Activated T-helper 2 cell treated with anti-CD3 and anti-CD28 coated beads, Interferon-gamma antibody, Interleukin-2, Interleukin-4, amounts not matched to agents 10 μg/mL and 5 μg/mL and 100 μg/mL, durations not matched to agents 14 hours and 24 hours and 36 hours (primary cell): Measurements from ENCODE around the gene KRTAP10-4. TPM values are rescaled to one million over a fixed set of nuclear protein-coding genes. Genes with fewer than 3 reads are reported as not detected.
"Not testable (repeated sequence)": the region's sequence is repeated elsewhere in the genome, so short reads cannot be mapped to it uniquely, and the experiment has no call there.

Experiments
- DNase-seq: peaks from one replicate; pipeline ENCODE4 v3.0.0; 2021; ENCODE audit warnings: low spot score
- H3K27ac Mint-ChIP-seq: one replicate; pipeline ENCODE4 v1.8.0; 2021; ENCODE audit warnings: mixed read lengths
- H3K27me3 Mint-ChIP-seq: one replicate; pipeline ENCODE4 v1.8.0; 2021; ENCODE audit warnings: low read depth, mixed read lengths
- H3K36me3 Mint-ChIP-seq: one replicate; pipeline ENCODE4 v1.8.0; 2021; ENCODE audit warnings: low read depth, mixed read lengths
- H3K4me1 Mint-ChIP-seq: one replicate; pipeline ENCODE4 v1.8.0; 2021; ENCODE audit warnings: low read depth, mixed read lengths
- H3K4me3 Mint-ChIP-seq: one replicate; pipeline ENCODE4 v1.8.0; 2021; ENCODE audit warnings: low read depth, mild to moderate bottlenecking, moderate library complexity, mixed read lengths
- H3K9me3 Mint-ChIP-seq: one replicate; pipeline ENCODE4 v1.8.0; 2021; ENCODE audit warnings: mixed read lengths
- intact Hi-C: fragments of 100-400 bp; cut with micrococcal nuclease; formaldehyde crosslinking; loops from one replicate; pipeline ENCODE4 v1.15.1; 2023
- total RNA-seq: library from RNA; stranded (reverse); gene quantifications from 2 replicates; pipeline ENCODE4 v1.2.3, GENCODE V29; 2022

Gene KRTAP10-4
- not detected in 2 replicates for total RNA-seq

- DNase-seq, H3K4me3 Mint-ChIP-seq, intact Hi-C loops: not testable (repeated sequence)
Measured at GRCh38 chr21:44573630-44574456, at the start of gene KRTAP10-4. Gene KRTAP10-4 (plus strand): TSS chr21:44573729. CDS start chr21:44573759, 30 bp downstream.

DNA sequence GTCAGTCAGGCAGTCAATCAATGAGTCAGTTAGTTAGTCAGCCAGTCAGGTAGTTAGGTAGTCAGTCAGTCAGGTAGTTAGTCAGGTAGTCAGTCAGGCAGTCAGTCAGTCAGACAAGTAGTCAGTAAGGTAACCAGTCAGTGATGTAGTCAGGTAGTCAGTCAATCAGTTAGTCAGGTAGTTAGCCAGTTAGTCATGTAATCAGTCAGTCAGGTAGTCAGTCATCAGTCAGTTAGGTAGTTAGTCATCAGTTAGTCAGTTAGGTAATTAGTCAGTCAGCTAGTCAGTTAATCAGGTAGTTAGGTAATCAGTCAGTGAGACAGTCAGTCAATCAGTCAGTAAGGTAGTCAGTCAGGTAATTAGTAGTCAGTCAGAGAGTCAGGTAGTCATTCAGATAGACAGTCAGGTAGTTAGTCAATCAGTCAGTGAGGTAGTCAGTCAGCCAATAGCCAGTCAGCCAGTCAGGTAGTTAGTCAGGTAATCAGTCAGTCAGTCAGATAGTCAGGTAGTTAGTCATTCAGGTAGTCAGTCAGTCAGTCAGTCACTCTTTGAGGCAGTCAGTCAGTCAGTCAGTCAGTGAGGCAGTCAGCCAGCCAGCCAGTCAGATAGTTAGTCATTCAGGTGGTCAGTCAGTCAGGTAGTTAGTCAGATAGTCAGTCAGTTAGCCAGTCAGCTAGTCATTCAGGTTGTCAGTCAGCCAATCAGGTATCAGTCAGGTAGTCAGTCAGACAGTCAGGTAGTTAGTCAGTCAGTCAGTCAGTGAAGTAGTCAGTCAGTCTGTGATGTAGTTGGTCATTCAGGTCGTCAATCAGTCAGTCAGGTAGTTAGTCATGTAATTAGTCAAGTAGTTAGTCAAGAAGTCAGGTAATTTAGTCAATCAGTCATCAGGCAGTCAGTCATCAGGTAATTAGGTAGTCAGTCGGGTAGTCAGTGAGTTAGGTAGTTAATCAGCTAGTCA, 48.8 kb upstream of the KRTAP10-4 start:
- Mint-ChIP-seq H3K4me1 (no peaks in the 10 kb centered on the region), H3K27me3 (no peaks in the 10 kb centered on the region), H3K4me3 (no peak overlapping the region), H3K36me3 (no peaks in the 10 kb centered on the region), H3K27ac (no peak overlapping the region), H3K9me3 (no peaks in the 10 kb centered on the region)
- intact Hi-C loops, result no loop called here
- DNase-seq, result no peak

More at GRCh38 chr21:44573630-44574456, at the start of gene KRTAP10-4:
- not testable (repeated sequence) for H3K27me3 Mint-ChIP-seq, H3K4me1 Mint-ChIP-seq, H3K27ac Mint-ChIP-seq, H3K36me3 Mint-ChIP-seq
- peaks cover 23% of the 10 kb centered on the region for H3K9me3 Mint-ChIP-seq

GRCh38 chr21:44525391-44526095, 48.0 kb upstream of the KRTAP10-4 start:
- H3K27me3 Mint-ChIP-seq, result no peaks in the 10 kb centered on the region
- DNase-seq, result no peak
- no peak overlapping the region for H3K4me3 Mint-ChIP-seq
- H3K27ac Mint-ChIP-seq, result no peak overlapping the region
- intact Hi-C loops, result no loop called here
- H3K36me3 Mint-ChIP-seq, result no peaks in the 10 kb centered on the region
- no peaks in the 10 kb centered on the region for H3K9me3 Mint-ChIP-seq
- H3K4me1 Mint-ChIP-seq, result no peaks in the 10 kb centered on the region

DNA sequence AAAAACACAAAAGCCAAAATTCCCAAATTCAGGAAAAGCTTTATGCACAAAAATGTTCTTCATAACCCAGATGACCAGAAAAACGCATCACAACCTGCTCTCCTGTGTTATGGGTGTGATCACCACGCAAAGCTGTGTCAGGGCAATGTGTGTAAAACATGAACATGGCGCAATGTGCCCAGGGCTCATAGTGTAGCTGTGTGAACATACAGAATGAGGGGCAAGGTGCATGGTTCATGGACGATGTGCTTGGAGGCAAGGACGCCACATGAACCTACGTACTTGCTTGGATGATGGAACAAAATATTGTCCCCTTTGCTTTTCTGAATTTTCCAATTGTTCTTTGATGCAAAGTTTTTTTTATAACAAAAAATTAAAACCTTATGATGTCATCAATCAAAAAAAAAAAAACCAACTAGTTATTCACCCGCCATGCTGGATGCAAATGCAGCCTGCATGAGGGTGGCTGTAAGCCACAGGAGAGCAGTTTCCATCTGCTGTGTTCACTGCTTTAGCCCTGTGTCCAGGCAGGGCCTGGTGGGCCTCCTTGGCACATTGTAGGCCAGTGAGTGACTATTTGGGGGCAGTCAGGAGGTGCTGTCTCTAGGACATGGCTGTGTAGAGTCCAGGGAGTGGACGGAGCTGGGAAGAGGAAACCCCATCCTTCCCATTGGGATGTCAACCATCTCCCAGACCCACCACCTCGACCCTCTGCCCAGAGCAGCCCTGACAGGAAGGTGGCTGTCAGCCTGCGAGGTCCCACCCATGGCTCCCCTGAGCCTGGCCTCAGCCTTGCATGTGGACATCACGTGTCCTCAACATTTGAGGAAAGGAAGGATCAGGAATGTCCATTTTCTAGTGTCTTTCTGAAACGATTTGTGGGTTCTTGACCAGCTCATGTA, 47.2 kb upstream of the KRTAP10-4 start:
- Mint-ChIP-seq H3K4me1 (no peaks in the 10 kb centered on the region), H3K36me3 (no peaks in the 10 kb centered on the region), H3K9me3 (no peaks in the 10 kb centered on the region), H3K4me3 (no peak overlapping the region), H3K27ac (no peak overlapping the region), H3K27me3 (no peaks in the 10 kb centered on the region)
- intact Hi-C loops, result no loop called here
- no peak for DNase-seq

DNA sequence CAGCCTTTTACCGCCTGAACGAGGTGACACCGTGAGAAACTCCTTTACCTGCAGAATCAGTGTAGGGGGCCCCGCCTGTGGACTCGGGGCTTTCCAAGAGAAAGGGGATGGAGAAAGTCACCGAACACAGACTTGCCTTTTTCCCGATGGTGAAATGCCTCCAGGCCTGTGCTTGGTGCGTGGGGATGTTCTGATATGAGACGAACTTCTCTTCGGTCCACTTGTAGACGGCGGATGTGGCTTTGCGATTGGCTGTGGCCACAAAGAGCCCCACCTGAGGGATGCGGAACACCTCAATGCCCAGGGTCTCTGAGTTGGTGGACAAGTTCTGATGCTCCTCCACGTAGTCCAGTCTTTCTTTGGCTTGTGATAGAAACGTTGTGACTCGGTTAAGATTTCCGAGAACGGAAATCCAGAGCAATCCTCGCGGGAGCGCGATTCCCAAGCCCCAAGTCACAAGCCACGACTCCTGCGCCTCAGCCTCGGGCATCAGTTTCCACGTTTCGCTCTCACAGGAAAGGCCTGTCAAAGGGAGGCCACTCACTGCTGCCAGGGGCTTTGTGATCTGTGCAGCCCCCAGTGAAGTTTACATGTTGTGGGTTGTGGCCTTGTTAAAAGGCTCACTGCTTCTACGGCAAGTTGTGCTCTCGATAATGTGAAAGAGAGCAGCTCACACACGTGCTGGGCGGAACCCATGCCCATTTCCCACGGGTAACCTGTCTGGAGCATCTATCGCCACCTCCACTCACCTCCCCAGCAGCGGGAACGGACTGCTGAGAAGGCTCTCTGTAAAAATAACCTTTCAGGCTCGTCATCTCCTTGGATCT, 46.2 kb upstream of the KRTAP10-4 start:
- no peaks in the 10 kb centered on the region for H3K4me1 Mint-ChIP-seq
- intact Hi-C loops, result no loop called here
- no peaks in the 10 kb centered on the region for H3K9me3 Mint-ChIP-seq
- no peak overlapping the region for H3K4me3 Mint-ChIP-seq
- DNase-seq, result no peak
- H3K36me3 Mint-ChIP-seq, result no peaks in the 10 kb centered on the region
- H3K27me3 Mint-ChIP-seq, result no peaks in the 10 kb centered on the region
- H3K27ac Mint-ChIP-seq, result no peak overlapping the region

GRCh38 chr21:44527983-44528633, 45.4 kb upstream of the KRTAP10-4 start:
- H3K36me3 Mint-ChIP-seq, result no peaks in the 10 kb centered on the region
- no peaks in the 10 kb centered on the region for H3K9me3 Mint-ChIP-seq
- intact Hi-C loops, result no loop called here
- DNase-seq, result no peak
- no peaks in the 10 kb centered on the region for H3K27me3 Mint-ChIP-seq
- H3K4me3 Mint-ChIP-seq, result no peak overlapping the region
- H3K27ac Mint-ChIP-seq, result no peak overlapping the region
- no peaks in the 10 kb centered on the region for H3K4me1 Mint-ChIP-seq

DNA sequence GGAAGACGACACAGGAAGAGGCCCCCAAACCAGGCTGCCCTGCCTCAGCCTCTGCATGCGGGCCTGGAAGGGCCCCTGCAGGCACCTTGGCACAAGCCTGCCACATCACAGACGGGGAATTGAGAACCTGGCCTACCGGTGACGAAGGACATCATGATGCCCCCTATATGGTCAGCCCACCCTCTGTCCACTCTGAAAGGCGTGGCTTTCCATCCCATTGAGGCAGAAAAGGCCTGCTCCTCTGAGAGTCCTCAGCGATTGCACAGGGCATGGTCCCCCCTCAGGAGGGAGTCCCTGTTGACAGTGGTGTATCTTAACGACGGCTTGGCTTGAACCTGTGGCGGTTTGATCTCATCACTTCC, 44.9 kb upstream of the KRTAP10-4 start:
- H3K27ac Mint-ChIP-seq, result no peak overlapping the region
- no peak for DNase-seq
- H3K27me3 Mint-ChIP-seq, result no peaks in the 10 kb centered on the region
- no peaks in the 10 kb centered on the region for H3K4me1 Mint-ChIP-seq
- no peak overlapping the region for H3K4me3 Mint-ChIP-seq
- H3K9me3 Mint-ChIP-seq, result no peaks in the 10 kb centered on the region
- H3K36me3 Mint-ChIP-seq, result no peaks in the 10 kb centered on the region
- intact Hi-C loops, result no loop called here

DNA sequence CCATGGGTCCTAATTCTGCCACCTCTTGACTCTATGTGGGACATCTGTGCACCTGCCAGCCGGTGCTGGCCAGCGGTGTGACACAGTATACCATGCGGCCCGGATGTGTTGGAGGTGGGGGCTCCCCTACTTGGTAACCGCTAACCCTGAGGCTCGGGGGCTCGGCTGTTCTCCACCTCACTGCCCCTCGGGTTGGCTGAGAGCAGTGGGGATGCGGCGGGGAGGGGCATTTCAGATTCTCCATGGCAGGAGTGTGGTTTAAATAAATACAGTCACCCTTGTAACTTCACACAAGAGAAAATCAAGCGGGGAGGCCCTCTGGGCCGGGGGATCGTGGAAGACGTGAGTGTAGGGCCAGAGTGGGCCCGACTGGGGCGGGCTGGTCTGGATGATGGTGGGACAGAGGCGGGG, 44.5 kb upstream of the KRTAP10-4 start:
- Mint-ChIP-seq H3K9me3 (no peaks in the 10 kb centered on the region), H3K4me3 (no peak overlapping the region), H3K36me3 (no peaks in the 10 kb centered on the region), H3K27ac (no peak overlapping the region), H3K4me1 (no peaks in the 10 kb centered on the region), H3K27me3 (no peaks in the 10 kb centered on the region)
- no peak for DNase-seq
- intact Hi-C loops, result no loop called here

- Mint-ChIP-seq H3K36me3 (no peaks in the 10 kb centered on the region), H3K4me1 (no peaks in the 10 kb centered on the region), H3K27ac (no peak overlapping the region), H3K4me3 (no peak overlapping the region), H3K27me3 (no peaks in the 10 kb centered on the region), H3K9me3 (no peaks in the 10 kb centered on the region)
- intact Hi-C loops, result no loop called here
- no peak for DNase-seq
Measured at GRCh38 chr21:44529503-44530125, 43.9 kb upstream of the KRTAP10-4 start.

- no peaks in the 10 kb centered on the region for H3K27me3 Mint-ChIP-seq
- no peak overlapping the region for H3K27ac Mint-ChIP-seq
- H3K4me3 Mint-ChIP-seq, result no peak overlapping the region
- H3K4me1 Mint-ChIP-seq, result no peaks in the 10 kb centered on the region
- no peaks in the 10 kb centered on the region for H3K36me3 Mint-ChIP-seq
- no peak for DNase-seq
- no peaks in the 10 kb centered on the region for H3K9me3 Mint-ChIP-seq
- intact Hi-C loops, result no loop called here
Measured at GRCh38 chr21:44530221-44530902, 43.2 kb upstream of the KRTAP10-4 start.
